Measurements from ENCODE around the gene SLC27A3.
"Not testable (repeated sequence)": the region's sequence is repeated elsewhere in the genome, so short reads cannot be mapped to it uniquely, and the experiment has no call there.

Gene SLC27A3

DNA sequence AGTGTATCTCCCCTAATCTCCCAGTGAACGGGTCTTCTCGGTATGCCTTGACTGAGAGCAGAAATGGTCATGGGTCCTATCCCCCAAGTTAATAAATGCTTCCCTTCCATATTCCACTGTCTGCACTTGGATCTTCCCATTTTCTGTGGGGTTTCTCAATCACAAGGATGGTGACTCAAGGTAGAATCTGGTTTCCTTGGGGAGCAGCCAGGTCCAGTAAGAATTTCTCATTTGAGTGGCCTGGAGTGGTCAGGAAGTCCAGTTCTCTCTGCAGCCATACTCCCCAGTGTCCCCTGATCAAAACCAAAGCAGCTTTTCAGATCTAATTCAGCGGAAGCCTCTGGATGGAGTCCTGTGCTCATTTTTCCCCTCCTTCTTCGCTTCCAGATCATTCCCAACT is 14.8 kb upstream of the SLC27A3 start:
- no peak for DNase-seq (ENCODE audit: low spot score)
- TF ChIP-seq, protein P1, sequence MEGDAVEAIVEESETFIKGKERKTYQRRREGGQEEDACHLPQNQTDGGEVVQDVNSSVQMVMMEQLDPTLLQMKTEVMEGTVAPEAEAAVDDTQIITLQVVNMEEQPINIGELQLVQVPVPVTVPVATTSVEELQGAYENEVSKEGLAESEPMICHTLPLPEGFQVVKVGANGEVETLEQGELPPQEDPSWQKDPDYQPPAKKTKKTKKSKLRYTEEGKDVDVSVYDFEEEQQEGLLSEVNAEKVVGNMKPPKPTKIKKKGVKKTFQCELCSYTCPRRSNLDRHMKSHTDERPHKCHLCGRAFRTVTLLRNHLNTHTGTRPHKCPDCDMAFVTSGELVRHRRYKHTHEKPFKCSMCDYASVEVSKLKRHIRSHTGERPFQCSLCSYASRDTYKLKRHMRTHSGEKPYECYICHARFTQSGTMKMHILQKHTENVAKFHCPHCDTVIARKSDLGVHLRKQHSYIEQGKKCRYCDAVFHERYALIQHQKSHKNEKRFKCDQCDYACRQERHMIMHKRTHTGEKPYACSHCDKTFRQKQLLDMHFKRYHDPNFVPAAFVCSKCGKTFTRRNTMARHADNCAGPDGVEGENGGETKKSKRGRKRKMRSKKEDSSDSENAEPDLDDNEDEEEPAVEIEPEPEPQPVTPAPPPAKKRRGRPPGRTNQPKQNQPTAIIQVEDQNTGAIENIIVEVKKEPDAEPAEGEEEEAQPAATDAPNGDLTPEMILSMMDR (IDR thresholded peaks at IDR 0.05; ENCODE audit: extremely low read depth, insufficient read depth, missing control alignments) = no peak
- in situ Hi-C loops (cut with MboI; ENCODE audit: low pct_unique_long_range_greater_than_20kb, low sequenced_read_pairs, unreplicated experiment) = no loop called here

DNA sequence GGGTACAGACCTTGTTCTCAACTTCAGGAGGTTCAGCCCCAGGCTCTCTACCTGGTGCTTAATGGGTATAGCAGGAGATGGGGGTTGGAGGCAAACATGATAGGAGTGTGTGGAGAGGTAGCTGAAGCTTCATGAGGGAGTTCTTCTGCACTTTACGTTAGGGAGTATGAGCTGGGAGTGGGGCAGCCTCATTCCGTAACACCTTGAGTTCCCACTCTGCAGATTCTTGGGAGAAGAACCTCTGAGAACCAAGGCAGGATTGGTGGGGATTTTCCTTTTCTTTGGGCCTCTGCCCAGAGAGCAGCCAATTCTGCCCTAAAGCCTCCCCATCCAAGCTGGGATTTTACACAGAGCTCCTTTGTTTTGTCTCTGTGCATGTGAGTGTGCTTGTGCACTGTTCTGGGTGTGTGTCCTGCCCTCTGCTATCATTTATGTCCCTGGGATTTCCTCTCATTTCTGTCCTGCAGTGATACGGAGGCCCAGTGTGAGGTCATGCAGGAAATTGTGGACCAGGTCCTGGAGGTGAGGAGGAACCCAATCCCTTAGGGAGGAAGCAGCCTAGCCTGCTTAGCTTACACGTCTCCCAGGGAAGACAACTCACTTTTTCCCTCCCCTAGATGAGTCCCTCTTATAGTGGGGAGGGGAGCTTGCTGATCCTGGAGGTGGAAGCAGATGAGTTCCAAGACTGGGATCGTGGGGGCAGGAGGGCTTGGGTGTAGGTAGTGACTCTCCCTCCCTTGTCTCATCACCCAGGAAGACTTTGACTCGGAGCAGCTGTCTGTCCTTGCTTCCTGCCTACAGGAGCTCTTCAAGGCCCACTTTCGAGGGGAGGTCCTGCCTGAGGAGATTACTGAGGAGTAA is 11.6 kb upstream of the SLC27A3 start:
- DNase-seq (ENCODE audit: low spot score) = no peak
- TF ChIP-seq, protein P1 (IDR thresholded peaks at IDR 0.05; ENCODE audit: extremely low read depth, insufficient read depth, missing control alignments) = no peak
- in situ Hi-C loops (cut with MboI; ENCODE audit: low pct_unique_long_range_greater_than_20kb, low sequenced_read_pairs, unreplicated experiment) = no loop called here

DNA sequence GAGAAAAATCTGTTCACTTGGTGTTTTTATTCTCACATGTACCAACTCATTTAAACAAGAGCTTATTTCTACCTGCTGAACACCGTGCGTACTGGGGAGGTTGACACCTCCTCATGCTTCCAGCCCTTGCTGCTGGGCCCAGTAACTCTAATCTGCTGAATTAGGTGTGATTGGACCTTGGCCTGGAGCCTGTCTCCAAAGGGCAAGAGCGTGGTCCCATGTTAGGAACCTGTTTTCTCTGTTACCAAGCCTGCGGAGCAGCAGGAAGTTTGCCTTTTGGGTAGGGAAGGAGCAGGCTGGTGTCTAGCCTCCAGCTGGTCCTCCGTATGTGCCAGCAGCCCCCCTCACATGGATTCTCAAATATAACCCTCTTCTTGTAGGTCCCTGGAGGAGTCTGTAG is 10.9 kb upstream of the SLC27A3 start:
- TF ChIP-seq, protein P1 (IDR thresholded peaks at IDR 0.05; ENCODE audit: extremely low read depth, insufficient read depth, missing control alignments) = no peak
- in situ Hi-C loops (cut with MboI; ENCODE audit: low pct_unique_long_range_greater_than_20kb, low sequenced_read_pairs, unreplicated experiment) = no loop called here
- DNase-seq (ENCODE audit: low spot score) = no peak

DNA sequence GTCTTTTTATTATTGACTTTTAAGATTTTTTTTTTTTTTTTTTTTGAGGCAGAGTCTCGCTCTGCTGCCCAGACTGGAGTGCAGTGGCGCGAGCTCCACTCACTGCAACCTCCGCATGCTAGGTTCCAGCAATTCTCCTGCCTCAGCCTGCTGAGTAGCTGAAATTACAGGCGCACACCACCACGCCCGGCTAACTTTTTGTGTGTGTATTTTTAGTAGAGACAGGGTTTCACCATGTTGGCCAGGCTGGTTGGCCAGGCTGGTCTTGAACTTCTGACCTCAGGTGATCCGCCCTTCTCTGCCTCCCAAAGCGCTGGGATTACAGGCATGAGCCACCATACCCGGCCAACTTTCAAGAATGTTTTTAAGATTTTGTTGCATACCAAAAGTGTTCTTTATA is 8.5 kb upstream of the SLC27A3 start:
- DNase-seq (ENCODE audit: low spot score); in situ Hi-C loops (cut with MboI; ENCODE audit: low pct_unique_long_range_greater_than_20kb, low sequenced_read_pairs, unreplicated experiment): not testable (repeated sequence)

DNA sequence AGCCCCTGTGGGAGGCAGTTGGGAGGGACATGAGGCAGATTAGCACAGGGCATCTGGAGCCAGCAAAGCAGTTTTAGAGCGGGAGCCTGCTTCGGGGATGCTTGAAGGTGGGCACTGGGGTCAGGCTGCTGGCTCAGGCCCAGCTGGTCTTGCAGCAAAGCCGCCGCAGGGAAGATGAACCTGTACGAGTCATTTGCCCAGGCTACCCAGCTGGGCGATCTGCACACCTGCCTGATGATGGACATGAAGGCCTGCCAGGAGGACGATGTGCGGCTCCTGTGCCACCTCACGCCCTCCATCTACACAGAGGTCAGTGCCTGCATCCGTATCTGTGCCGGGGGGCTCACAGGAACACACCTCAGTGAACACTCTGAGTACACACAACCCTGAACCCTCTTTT is 7.7 kb upstream of the SLC27A3 start:
- DNase-seq (ENCODE audit: low spot score) = no peak
- in situ Hi-C loops (cut with MboI; ENCODE audit: low pct_unique_long_range_greater_than_20kb, low sequenced_read_pairs, unreplicated experiment) = no loop called here
- TF ChIP-seq, protein P1 (IDR thresholded peaks at IDR 0.05; ENCODE audit: extremely low read depth, insufficient read depth, missing control alignments) = no peak

DNA sequence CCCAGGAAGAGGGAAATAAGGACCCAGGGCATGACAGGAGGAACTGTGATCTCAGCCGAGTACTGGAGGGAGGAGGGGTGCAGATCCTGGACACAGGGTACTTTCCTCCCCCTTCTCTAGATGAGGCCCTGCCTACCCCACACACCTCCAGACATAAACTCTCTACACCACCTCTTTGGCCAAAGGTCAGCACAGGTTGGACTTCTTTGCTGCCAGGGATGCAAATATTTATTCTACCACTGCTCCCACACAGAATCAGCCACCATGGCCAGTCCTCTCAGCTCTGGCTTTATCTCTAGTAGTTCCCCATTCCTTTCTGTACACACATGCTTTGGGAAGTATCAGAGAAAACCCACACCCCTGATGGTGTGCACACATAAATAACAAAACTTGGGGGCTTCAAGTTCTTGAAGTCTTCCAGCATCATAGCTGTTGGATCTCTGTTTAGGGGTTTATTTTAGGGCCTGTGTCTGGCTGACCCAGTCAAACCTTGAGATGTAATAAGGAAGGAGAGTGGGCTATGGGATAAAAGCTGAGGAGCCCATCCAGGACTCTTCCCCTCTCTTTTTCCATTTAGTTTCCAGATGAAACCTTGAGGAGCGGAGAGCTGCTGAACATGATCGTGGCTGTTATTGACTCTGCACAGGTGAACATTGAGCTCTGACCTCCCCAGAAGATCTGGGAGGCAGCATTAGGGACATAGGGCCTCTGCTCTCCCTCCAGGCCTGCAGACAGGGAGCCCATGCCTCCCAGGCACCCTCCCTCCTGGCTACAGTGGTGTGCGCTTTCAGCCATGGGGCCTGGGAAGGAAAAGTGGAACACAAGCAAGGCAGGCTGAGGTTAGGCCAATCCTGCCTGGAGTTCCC is 6.7 kb upstream of the SLC27A3 start:
- TF ChIP-seq, protein P1 (IDR thresholded peaks at IDR 0.05; ENCODE audit: extremely low read depth, insufficient read depth, missing control alignments) = no peak
- in situ Hi-C loops (cut with MboI; ENCODE audit: low pct_unique_long_range_greater_than_20kb, low sequenced_read_pairs, unreplicated experiment) = no loop called here
- DNase-seq (ENCODE audit: low spot score) = no peak

DNA sequence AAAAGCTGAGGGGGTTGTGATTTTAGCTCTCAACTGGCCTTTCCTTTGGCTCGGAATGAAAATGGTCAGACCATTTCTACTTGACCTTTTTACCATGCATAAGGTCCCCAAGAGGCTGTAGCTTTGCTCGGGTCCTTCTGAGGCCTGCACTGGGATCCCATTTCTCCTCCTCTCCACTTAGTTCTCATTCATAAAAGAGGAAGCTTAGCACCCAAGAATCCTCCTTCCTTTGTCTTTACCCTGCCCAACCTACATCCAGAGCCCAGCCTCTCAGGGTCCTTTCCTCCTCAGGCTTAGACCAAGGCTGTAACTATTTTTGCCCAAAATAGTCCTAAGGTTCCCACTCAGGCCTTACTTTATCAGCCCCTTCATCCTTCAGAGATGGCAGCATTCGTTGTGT is 6.0 kb upstream of the SLC27A3 start:
- TF ChIP-seq, protein P1 (IDR thresholded peaks at IDR 0.05; ENCODE audit: extremely low read depth, insufficient read depth, missing control alignments) = no peak
- no peak for DNase-seq (ENCODE audit: low spot score)
- in situ Hi-C loops (cut with MboI; ENCODE audit: low pct_unique_long_range_greater_than_20kb, low sequenced_read_pairs, unreplicated experiment) = no loop called here

Data from GM13977 (cell line).